ENCODE data around the gene POLD2.

Gene POLD2

GRCh38 chr7:44113764-44114354, 9.5 kb downstream of the POLD2 start:
- no peak for DNase-seq (ENCODE audit: low spot score)

DNA sequence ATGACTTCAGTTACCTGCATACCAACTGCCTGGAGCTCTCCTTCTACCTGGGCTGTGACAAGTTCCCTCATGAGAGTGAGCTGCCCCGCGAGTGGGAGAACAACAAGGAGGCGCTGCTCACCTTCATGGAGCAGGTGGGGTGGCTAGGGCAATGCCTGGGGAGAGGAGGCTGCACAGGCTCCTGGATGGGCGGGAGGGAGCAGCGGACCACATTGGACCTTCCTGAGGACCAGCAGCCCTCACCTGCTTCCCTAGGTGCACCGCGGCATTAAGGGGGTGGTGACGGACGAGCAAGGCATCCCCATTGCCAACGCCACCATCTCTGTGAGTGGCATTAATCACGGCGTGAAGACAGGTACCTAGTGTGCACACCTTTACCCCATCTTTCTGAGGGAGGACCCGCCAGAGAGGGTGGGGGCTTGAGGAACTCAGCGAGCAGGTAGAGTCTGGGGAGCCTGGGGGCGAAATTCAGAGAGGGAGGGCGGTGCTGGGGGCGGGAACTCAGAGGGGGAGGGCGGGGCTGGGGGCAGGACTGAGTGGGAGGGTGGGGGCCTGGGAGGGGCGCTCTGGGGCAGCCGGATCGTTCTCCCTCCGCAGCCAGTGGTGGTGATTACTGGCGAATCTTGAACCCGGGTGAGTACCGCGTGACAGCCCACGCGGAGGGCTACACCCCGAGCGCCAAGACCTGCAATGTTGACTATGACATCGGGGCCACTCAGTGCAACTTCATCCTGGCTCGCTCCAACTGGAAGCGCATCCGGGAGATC, 10.2 kb downstream of the POLD2 start:
- no peak for DNase-seq (ENCODE audit: low spot score)

DNA sequence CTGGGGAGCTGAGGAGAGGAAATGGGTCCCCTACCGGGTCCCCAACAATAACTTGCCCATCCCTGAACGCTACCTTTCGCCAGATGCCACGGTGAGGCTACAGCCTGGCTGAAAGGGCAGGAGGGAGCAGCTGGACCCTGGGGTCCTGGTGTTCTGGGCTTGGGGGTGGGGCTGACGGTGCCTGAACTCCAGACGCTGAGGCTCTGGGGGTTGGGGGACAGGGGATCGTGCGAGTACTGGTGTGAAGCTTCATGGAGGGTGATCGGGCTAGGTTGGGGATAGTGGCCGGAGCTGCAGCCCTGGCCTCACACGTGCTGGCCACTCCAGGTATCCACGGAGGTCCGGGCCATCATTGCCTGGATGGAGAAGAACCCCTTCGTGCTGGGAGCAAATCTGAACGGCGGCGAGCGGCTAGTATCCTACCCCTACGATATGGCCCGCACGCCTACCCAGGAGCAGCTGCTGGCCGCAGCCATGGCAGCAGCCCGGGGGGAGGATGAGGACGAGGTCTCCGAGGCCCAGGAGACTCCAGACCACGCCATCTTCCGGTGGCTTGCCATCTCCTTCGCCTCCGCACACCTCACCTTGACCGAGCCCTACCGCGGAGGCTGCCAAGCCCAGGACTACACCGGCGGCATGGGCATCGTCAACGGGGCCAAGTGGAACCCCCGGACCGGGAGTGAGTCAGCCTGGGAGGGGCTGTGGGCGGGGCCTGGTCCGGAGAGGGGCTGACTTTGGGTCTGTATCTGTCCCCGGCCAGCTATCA, 10.9 kb downstream of the POLD2 start:
- no peak for DNase-seq (ENCODE audit: low spot score)

DNA sequence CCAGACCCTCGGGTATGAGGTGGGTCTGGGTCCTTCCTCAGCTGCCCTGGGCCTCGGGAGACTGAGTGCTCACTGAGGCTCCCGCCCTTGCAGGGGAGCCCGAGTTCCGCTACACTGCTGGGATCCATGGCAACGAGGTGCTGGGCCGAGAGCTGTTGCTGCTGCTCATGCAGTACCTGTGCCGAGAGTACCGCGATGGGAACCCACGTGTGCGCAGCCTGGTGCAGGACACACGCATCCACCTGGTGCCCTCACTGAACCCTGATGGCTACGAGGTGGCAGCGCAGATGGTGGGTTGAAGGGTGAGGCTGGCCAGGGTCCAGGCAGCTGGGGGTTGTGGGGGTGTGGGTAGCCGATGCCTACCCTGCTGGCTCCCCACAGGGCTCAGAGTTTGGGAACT, 11.6 kb downstream of the POLD2 start:
- DNase-seq (ENCODE audit: low spot score), result no peak

- DNase-seq (ENCODE audit: low spot score), result no peak
These were observed 12.4 kb downstream of the POLD2 start for GRCh38 chr7:44110719-44111635.

GRCh38 chr7:44109991-44110390, 13.4 kb downstream of the POLD2 start:
- DNase-seq (ENCODE audit: low spot score), result no peak

DNA sequence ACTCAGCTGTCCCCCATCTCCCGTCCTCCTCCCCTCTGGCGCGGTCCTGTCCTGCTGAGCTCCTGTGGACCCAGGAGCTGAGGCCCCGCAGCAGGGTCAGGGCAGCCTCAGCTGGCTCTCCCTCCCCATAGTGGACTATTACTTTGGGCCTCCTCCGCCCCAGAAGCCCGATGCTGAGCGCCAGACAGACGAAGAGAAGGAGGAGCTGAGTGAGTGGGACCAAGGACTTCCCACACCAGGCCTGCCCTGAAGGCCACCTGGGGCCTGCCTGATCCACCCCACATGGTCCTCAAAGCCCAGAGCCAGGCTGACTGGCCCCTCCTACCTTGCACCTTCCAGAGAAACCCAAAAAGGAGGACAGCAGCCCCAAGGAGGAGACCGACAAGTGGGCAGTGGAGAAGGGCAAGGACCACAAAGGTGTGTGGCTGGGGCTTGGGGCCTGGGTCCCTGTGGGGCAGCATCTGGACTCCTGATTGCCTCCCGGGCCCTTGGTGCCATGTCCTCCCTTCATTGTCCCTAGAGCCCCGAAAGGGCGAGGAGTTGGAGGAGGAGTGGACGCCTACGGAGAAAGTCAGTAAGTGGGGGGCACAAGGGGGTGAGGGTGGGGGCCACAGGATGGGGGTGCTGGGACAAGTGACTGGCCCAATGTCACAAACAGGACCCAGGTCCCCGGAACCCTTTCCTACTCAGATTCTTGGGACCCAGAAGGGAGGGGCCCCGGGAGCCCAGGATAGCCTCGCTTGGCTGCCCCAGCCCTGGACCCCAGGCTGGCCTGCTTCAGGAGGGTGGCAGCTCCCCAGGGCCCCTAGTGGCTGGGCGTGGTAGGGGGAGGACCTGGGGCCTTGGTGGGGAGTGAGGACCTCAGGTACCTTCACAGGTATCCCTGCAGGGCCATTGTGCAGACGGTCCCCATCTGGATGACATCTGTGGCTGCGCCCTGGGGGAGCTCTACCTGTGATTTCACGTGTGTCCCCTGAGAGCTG, 14.3 kb downstream of the POLD2 start:
- no peak for DNase-seq (ENCODE audit: low spot score)

GRCh38 chr7:44107961-44108767, 15.2 kb downstream of the POLD2 start:
- no peak for DNase-seq (ENCODE audit: low spot score)

GRCh38 chr7:44107116-44107960, 16.0 kb downstream of the POLD2 start:
- DNase-seq (ENCODE audit: low spot score), result no peak

GRCh38 chr7:44106311-44107065, 16.9 kb downstream of the POLD2 start:
- DNase-seq (ENCODE audit: low spot score), result no peak

DNA sequence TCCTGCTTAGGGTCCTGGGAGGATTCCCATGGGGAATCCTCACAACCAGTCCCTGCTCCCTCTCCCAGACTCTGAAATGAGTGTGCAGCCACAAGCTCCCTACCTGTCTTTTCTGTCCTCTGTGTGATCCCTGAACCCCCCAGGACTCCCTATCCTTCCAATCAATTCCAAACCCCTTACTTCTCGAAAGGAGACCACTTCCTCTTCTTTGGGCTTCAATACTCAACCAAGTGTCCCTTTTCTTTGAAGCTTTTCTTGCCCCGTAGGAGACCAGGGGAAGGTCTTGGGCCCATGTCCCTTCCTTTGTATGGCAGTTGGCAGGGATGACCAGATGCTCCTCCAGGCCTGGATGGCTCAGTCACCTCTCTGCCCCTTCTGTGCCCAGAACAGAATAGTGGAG, 17.5 kb downstream of the POLD2 start:
- no peak for DNase-seq (ENCODE audit: low spot score)

DNA sequence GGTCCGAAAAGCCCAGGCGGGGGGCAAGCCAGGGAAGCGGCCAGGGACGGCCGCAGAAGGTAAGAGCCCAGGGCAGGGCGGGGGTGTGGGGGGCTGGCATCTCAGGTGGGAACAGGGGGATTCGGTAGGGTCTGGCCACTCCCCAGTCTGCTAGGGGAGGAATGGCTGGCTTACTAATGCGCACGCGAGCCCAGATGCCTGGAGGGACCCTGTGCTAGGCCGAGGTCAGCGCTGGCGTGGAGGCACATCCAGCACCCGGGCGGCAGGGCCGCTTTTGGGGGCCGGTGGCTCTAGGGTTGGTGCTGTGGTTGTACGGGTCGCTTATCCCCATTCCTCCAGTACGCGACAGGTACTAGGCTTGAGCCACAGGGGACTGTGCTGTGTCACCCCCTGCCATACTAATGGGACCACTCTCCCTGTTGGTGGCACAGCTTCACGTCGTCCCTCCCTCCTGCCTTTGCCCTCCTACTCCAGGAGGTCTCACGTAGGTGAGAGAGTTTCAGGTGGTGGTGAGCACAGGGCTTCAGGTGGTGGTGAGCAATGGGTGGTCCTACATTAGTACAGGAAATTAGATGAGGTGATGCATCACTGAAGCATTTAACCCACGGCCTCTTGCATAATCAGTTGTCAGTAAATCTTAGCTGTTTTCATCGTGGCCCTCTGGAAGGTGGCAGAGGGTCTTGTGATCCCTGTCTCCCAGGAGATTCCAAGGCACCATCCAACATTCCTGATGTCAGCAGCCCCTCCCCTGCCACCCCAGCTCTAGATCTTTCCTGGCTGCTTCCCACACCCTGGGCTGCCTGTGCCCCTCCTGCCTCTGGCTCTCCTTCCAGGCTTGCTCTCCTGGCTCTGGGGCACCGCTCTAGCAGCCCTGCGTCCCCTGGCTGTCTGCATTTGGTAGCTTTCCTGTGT, 18.2 kb downstream of the POLD2 start:
- no peak for DNase-seq (ENCODE audit: low spot score)

DNA sequence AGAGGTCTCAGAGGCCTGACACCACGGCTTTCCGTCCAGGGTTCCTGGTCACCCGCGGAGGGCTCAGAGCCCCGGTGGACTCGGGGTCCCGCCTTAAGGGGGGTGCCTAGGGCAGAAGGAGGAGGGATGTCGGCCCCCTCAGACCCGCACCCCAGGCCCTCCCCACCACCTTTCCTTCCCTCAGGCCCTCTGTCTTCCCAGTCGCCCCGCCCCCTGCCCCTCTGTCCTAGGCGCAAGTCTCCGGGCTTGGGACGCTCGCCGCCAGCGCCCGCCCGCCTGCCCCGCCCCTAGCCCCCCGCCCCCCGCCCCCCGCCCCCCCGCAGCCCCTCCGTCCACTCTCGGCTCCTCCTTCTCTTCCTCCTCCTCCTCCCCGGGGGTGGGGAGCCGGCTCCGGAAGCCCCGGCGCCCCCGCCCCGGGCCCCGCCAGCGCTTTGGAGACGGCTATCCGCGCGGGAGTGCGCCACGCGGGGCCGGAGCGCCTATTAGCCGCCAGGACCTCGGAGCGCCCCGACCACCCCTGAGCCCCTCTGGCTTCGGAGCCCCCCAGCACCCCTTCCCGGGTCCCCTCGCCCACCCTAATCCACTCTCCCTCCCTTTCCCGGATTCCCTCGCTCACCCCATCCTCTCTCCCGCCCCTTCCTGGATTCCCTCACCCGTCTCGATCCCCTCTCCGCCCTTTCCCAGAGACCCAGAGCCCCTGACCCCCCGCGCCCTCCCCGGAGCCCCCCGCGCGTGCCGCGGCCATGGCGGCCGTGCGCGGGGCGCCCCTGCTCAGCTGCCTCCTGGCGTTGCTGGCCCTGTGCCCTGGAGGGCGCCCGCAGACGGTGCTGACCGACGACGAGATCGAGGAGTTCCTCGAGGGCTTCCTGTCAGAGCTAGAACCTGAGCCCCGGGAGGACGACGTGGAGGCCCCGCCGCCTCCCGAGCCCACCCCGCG, 19.2 kb downstream of the POLD2 start, which contains the start of gene AEBP1:
AEBP1 (plus strand) TSS at position 423 of the 937 bp plus-strand sequence; CDS start at position 744, 321 bp downstream.
- DNase-seq (ENCODE audit: low spot score), result no peak

DNA sequence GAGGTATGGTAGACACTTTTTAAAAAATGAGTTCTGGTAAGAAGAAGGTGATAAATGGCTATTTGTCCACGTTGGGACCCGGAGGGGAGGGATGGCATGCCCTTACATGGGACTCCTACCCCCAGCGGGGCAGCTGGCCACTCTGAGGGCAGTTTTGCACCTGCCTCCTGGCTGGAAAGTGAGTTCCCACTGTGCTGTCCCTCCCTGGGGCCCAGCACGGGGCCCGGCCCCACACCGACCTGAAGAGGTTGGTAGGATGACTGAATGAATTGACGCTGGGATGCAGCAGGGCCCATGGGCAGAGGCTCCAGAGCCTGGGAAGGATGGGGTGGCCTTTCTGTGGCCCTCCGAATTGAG, 19.8 kb downstream of the POLD2 start:
- no peak for DNase-seq (ENCODE audit: low spot score)

DNA sequence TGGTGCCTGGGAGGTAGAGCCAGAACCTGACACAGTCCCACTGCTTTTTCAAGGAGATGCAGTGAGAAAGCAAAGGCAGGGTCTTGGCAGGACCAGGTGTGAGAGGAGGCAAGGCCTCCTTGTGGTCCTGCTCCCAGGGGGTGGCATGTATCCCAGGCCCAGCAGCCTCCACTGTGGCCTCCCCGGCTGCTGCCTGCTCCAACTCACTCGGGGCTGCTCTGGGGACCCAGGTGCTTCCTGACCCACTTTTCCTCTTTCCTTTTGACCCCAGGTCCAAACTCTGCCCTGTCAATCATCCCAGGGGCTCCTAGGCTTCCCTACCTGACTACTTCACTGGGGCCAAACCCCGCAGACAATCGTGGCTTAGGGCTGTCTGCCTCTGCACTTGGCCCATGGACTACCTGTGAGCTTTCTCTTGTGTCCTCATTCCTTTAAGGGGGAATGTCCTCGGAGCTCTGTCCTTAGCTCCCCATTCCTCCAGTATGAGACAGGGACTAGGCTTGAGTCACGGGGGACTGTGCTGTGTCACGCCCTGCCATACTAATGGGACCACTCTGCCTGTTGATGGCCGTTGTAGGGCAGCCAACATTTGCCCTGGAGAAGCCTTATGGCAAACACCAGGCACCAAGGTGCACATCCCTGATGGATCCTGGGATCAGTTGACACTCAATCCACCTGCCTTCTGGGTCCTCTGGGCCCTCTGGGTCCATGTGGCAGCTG, 20.3 kb downstream of the POLD2 start:
- DNase-seq (ENCODE audit: low spot score), result no peak
